ENCODE measurements around the gene AGRN.
"Not testable (repeated sequence)": the region's sequence is repeated elsewhere in the genome, so short reads cannot be mapped to it uniquely, and the experiment has no call there.

Gene AGRN

GRCh38 chr1:1094981-1095380 lies 75.1 kb downstream of the AGRN start:
- DNase-seq = no peak

GRCh38 chr1:1096136-1096535 lies 76.2 kb downstream of the AGRN start:
- not testable (repeated sequence) for DNase-seq

GRCh38 chr1:1098681-1099421 lies 78.9 kb downstream of the AGRN start:
- DNase-seq = no peak

GRCh38 chr1:1099506-1100183 lies 79.7 kb downstream of the AGRN start:
- DNase-seq = no peak

- DNase-seq = no peak
These were observed 80.4 kb downstream of the AGRN start for GRCh38 chr1:1100296-1100695.

- no peak for DNase-seq
These were observed 81.6 kb downstream of the AGRN start for GRCh38 chr1:1101503-1101902.

- DNase-seq = peak; percentile 50
These were observed 84.2 kb downstream of the AGRN start for GRCh38 chr1:1104152-1104551.
